ENCODE results near the gene ITGB8.

The ITGB8 gene

DNA sequence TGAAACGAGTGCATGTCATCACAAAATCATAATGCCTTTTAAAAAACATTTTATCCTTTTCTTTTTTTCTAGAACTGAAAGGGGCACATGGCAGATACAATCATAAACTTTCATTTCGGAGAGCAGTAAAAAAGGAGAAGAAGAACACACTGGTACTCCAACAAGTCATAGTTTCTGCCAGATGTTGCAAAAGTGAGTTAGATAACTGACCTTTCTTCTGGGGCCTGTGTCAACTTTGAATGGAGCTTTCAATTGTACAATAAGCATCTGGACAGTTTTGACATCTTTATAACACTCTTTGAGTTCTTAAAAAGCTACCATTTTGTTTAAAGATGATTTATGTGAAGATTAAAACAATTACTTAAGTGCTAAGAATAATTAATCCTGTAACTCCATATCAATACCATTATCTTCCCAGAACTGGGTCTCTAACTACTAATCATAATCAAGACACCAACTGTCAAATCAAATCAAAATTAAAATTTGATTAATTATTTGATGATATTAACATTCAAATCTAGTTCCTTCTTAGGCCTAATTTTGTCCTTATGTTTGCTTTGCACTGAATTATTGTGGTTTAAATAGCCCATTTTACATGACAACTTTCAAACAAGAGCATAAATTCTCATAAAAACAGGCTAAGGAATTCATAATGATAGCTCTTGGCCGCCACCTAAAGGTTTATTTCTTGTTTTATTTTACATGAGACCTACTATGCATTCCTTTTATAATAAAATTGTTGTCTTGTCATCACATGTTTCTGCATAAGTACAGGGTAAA, 19.5 kb upstream of the ITGB8 start:
- DNase-seq, result peak in 1 of 2 donors; percentile 52

- DNase-seq, result no peak
Measured at GRCh38 chr7:20311743-20312042, 19.0 kb upstream of the ITGB8 start.

DNA sequence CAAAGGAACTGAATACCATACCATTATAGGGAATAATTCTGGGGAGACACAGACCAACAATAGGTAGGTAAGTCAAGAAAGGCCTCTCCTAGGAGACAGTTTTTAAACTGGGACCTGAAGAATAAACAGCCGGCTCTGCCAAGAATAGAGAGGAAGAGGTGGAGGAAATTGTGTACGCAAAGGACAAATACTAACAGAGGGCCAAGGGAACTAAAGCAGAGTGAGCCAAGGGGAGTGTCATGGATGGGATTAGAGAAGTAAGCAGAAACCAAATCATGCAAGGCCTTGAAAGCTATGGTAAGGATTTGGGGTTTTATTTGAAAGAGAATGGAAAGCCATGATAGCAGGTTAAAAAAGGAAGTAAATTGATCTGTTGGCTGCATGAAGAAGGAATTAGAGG, 18.1 kb upstream of the ITGB8 start:
- DNase-seq, result no peak

DNA sequence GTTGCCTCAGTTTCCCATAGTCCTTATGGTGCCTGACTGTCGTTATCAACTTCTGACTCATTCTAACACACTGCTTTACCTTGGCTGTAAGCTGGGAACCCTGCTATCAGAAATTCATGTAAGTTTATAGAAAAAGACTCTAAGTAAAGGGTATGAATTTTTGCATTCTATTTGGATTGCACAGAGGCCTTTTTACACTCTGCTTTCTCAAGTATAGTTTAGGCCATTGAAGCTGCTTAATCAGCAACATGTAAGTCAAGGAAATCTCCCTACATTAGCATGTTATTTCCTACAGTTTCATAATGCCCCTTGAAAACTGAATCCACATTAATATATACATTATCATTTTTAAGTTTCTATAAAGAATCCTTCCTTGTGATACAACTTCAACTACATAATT, 17.1 kb upstream of the ITGB8 start:
- DNase-seq, result no peak

GRCh38 chr7:20314198-20314597, 16.5 kb upstream of the ITGB8 start:
- no peak for DNase-seq

DNA sequence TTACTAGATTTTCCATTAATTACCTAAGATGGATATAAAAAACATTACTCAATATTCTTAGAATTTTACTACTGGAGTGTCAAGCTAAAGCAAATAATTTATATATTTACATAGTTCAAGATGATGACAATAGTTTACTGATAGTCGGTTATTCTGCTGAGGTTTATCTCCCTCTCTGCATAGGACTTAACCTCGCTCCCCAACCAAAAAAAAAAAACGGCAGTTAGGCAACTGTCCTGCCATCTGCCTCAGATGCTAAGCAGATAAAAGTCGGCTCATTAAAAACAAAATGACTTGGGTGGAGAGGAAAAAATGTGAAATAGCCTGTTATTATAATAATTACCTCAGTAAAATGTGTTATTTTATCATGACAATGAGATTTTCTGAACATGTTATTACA, 14.0 kb upstream of the ITGB8 start:
- DNase-seq, result no peak

DNA sequence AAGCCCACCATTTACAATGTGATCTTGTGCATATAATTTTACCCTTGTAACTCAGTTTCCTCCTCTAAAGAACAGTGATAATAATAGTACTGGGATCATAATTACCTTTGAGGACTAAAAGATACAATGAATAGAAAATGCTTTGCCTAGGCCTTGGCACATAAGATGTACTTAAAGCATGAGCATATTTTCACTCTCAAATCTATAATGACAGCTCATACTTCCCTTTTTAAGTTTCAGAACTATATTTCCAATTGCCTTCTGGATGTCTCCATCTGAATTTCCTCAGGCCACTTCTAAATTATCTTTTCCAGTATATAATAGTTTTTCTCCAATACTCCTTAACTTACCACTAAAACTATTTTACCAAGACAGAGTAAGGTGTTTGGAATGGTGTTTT, 13.3 kb upstream of the ITGB8 start:
- DNase-seq, result no peak

GRCh38 chr7:20318933-20319332, 11.8 kb upstream of the ITGB8 start:
- DNase-seq, result no peak

DNA sequence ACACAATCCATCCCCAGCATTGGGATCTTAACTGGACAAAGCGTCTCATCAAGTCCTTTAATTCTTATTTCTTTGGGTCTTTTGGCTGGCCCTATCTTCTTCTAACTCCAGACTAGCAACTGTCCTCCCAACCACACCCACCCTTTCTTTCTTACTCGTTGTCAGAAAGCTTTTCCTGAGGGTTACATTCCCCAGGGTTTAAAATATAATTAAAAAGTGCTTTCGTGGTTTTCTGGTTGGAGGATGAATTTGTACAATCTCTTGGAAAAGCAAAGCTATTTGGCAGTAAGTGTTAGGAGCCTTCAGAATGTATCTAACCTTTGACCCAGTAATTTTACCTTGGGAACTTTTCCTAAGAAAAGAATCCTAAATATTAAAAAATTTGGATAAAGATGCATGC, 10.4 kb upstream of the ITGB8 start:
- DNase-seq, result no peak

- no peak for DNase-seq
Measured at GRCh38 chr7:20320786-20321185, 9.9 kb upstream of the ITGB8 start.

DNA sequence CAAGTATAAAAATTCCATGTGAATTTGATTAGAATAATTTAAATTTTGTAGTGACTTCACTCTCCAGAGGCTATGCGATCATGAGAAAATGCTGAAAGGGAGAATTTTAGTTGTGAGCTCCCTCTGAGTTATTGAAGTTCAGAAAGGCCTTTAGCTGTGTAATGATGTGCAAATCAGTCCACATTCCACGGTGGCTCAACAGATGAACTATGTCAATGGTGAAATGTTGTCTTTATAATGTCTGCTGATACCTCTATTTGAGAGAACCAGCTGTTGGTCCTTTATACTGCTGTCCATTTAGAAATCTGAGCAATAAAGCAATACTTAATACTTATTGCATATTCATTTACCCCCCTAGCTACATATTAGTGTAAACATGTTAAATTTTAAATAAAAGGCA, 7.1 kb upstream of the ITGB8 start:
- no peak for DNase-seq

GRCh38 chr7:20326342-20326741, 4.4 kb upstream of the ITGB8 start:
- no peak for DNase-seq

- DNase-seq, result no peak
Measured at GRCh38 chr7:20327055-20327454, 3.6 kb upstream of the ITGB8 start.

DNA sequence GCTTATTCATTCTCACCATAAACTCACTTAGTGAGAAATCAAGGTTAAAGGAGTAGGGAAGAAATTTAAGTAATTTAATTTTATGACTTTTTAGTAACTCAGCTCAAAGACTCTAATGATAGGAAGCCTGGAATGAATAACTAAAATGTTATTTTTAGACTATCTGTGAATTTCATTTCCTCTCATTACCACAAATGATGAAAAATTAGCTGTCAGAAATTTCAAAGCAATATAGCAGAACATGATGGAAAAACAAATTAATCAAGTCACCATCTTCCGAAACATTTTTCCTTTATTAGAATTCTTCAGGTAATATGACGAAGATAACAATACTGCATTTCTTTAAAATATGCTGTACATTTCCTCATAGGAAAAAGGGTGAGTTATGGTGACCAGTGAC, 2.7 kb upstream of the ITGB8 start:
- no peak for DNase-seq

GRCh38 chr7:20328692-20329091, 2.0 kb upstream of the ITGB8 start:
- DNase-seq, result no peak

DNA sequence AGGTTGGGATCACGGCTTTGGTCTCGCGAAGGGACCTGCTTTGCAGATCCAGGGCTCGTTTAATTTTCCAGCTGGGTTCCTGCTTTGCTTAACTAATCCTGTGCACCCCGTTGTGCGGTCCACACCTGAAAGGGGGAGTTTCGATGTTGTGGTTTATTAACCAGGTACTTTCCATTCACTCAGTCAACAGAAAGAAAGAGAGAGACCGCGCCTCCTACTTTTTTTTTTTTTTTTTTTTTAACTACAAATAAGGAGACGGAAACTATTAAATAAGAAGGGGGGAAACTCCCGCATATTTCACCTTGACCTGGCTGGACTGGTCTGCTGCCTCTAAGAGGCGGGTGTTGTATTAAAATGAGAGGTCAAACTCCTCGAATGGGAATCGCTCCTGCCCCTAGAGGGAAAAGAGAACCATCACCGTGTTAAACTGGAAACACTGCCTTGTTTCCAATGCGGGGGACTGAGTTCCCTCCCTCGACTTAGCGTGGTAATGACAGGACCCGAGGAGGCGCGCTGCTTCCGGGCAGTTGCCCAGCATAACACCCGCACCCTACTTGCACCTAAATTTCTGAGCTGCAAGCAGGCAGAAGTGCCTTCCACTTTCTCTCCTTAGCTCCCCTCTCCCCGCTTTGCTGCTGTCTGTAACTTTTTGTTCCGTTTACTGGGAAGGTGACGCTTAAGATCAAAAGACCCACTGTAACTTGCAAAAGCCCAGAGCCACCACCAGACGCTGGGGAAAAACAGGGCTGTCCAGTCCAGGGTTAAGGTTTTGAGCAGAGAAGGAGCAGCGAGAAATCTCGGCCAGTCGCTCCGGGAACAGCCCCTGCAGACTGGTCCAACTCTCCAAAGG, 1.1 kb upstream of the ITGB8 start:
- DNase-seq, result no peak

- peak in 1 of 2 donors; percentile 72 for DNase-seq
Measured at GRCh38 chr7:20330928-20331909, 519 bp downstream of the ITGB8 start.

DNA sequence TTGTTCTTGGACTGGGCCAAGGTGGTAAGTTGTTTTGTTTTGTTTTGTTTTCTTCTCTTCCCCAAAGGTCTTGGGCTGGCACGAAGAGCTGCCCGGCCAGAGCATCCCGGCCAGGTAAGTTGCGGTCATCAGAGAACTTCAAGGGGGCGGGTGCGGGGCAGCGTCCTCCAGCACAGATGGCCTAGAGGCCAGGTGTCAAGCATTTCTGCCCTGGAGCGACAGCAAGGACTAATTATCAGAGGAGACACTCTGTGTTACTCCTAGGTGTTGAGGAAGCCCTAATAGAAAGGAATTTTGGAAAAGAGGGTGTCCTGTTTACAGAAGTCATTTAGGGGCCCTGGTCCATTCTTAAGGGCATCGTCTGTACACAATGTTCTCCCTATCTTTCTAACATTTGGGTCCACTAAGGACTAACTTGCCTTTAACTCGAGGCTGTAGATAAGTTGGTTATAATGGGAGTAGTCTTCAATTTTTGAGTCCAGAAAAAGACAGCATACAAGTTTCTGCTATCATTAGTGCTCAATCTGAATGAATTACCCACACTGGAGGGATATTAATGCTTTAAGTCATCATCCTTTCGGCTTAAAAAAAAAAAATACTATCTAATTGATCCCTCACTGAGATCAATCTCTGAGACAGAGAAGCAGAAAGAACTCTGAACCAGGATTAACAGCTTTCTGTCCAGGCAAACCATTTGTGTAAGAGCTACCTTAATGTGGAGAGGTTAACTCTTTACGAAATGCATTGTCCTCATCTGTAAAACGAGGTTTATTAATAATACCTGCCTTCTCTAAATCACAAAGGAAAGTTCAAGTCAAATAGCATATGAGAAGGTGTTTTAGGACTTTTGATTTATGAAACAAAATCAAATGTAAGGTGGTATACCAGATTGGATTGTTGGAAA, 1.5 kb downstream of the ITGB8 start:
- no peak for DNase-seq

DNA sequence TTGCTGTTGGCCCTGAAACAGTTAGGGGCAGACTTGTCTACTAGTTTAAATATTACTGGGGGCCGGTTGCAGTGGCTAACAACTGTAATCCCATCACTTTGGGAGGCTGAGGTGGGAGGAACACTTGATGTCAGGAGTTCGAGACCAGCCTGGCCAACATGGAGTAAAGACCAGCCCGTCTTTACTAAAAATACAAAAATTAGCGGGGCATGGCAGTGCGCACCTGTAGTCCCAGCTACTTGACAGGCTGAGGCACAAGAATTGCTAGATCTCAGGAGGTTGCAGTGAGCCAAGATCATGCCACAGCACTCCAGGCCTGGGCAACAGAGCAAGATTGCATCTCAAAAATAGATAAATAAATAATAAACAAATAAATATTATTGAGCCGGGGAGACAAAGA, 7.6 kb downstream of the ITGB8 start:
- DNase-seq, result no peak

DNA sequence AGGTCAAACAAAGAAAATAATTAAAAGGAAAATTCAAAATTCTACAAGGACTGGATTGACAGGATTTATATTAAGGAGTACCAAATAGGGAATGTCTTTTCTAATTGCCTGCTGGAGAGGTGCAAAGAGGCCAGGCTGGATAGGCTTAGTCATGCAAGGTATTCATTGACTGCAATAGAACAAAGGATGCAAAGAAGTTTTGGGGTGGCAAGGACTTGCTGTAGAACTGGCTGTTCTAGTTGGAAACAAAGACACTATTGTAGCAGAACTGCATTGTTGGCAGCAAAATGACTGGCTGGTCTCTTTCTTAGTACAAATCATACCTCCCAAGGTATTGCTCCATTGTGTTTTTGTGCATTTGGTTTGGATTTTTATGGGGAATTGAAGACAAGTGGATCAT, 10.1 kb downstream of the ITGB8 start:
- no peak for DNase-seq

GRCh38 chr7:20343205-20343604, 12.5 kb downstream of the ITGB8 start:
- no peak for DNase-seq

GRCh38 chr7:20343941-20344340, 13.2 kb downstream of the ITGB8 start:
- DNase-seq, result no peak

Measured in bone marrow (tissue), 2 donors.